BLaER1 treated with 17β-estradiol and CSF1 and Interleukin-3, amounts not matched to agents 10 nM and 100 nM (cell line): ENCODE results near the gene NETO1.

Source experiments
- H3K27ac ChIP-seq, 11 experiments: shearing (Covaris generic); formaldehyde crosslinking; 2 replicates each; pipeline ENCODE4 v1.8.1; 2022
- H3K27me3 ChIP-seq, 11 experiments: shearing (Covaris generic); formaldehyde crosslinking; 2 replicates each; pipeline ENCODE4 v1.8.1; 2022
- H3K36me3 ChIP-seq, 11 experiments: shearing (Covaris generic); formaldehyde crosslinking; 2 replicates each; pipeline ENCODE4 v1.8.1; 2022
- H3K4me1 ChIP-seq, 10 experiments: shearing (Covaris generic); formaldehyde crosslinking; 2 replicates each; pipeline ENCODE4 v1.8.1; 2022
- H3K4me2 ChIP-seq, 11 experiments: shearing (Covaris generic); formaldehyde crosslinking; 2 replicates each; pipeline ENCODE4 v1.8.1; 2022
- H3K4me3 ChIP-seq, 10 experiments: shearing (Covaris generic); formaldehyde crosslinking; 2 replicates each; pipeline ENCODE4 v1.8.1; 2022
- H3K9ac ChIP-seq, 11 experiments: shearing (Covaris generic); formaldehyde crosslinking; 2 replicates each; pipeline ENCODE4 v1.8.1; 2022
- H3K9me3 ChIP-seq, 11 experiments: shearing (Covaris generic); formaldehyde crosslinking; replicated peaks in 1 of 11; 2 replicates each; pipeline ENCODE4 v1.8.1; 2022
- H4K20me1 ChIP-seq, 11 experiments: shearing (Covaris generic); formaldehyde crosslinking; 2 replicates each; pipeline ENCODE4 v1.8.1; 2022
- Cebpa-rat ChIP-seq, 11 experiments: shearing (Covaris generic); IDR thresholded peaks; 2 replicates each; pipeline ENCODE4 v1.8.1; 2022

Gene NETO1

DNA sequence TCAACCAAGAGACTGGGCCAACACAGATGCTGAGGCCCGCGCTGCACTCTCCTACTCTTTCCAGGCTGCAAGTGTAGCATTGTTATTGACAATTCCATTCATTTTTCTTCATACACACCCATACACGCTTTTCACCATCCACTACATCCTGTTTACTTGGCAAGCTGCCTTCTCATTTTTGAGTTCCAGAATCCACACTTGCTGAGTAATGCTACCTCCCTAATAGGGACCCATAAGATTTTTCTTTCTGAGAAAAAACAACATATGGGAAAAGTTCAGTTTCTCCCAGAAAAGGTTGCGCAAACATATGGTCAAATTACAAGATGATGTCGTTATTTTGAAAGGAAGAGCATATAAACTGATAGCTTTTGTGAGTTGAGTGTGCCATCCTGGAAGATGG lies 3.3 kb upstream of the NETO1 start:
- Histone ChIP-seq H4K20me1 (no peaks in the 10 kb centered on the region), H3K9ac (no peak overlapping the region), H3K4me2 (peak overlapping the region in 1 of 11 experiments; percentile 14; a peak in 1 of 22 replicates), H3K9me3 (peaks cover 29 to 37% (median 34%) of the 10 kb centered on the region in 11 experiments), H3K27me3 (no peaks in the 10 kb centered on the region), H3K4me1 (no peaks in the 10 kb centered on the region), H3K27ac (no peak overlapping the region), H3K36me3 (no peaks in the 10 kb centered on the region), H3K4me3 (no peak overlapping the region)
- no peak for TF ChIP-seq Cebpa-rat (IDR thresholded peaks at IDR 0.05)

DNA sequence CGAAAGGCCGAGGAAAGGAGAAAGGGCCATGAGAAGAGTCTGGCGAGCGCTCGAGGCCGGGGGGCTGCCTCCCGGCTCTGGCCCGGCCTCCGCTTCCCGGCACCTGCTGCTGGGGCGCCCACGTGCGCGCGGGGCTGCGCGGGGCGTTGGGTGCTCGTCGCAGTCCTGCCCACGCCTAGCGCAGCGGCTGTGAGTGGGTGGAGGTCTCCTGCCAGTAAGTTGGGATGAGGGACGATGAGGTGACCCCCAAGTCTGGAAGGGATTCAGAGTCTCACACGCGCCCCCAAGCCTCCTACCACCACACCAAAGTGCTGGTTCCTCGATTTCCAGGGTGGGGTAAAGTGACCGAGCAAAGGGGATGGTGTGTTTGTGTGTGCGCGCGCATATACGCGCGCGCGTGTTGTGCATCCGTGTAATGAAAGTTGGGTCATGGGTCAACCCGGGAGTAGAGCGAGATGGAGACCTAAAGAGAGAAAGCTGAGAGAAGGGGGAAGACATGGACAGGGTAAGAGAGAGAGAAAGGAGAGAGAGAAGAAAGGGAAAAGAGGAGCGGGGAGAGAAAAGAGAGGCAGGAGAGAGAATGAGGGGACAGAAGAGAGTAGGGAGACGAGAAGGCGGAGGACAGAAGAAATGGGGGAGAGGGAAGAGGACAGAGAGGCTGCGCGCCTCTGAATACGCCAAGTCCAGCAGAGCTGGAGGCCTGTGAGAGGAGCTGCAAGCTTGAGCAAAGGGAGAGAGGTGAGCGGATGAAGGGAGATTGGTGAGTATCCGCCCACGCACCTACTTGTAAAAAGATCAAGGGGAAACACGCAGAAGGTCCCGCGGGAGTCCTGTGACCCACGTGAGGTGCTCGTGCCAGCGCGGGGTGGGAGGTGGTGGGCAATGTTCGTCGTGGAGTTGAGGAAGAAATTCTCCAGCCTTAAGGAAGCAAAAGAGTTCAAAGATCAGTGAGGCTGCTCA lies 1.7 kb upstream of the NETO1 start:
- Histone ChIP-seq H3K36me3 (no peaks in the 10 kb centered on the region), H3K27me3 (no peaks in the 10 kb centered on the region)

DNA sequence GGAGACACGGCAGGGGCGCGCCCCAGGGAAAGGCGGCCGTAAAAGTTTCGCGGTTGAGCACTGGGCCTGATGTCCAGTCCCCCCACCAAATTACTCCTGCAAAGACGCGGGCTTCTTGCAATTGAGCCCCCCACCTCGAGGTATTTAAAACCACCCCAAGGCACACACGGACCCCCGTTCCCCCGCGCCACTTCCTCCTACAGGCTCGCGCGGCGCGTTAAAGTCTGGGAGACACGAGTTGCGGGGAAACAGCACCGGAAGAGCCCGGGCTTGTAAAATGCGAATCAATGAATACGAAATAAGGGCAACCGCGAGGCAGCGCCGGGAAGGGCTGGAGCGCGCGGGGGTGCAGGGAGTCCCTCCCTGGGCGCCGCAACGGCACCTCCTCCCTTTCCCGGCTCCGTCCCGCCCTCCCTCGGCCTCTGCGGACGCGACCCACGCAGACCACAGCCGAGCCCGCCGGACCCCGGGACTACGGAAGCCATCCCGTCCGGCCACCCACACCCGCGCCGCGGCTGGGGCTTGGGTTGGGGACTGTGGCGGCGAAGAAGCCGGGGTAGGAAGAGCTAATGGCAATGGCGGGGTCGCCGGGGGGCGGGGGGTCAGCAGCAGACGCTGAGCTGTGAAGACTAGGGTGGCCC lies 918 bp upstream of the NETO1 start:
- no peak overlapping the region for H3K9ac ChIP-seq
- H3K36me3 ChIP-seq, result no peaks in the 10 kb centered on the region
- no peaks in the 10 kb centered on the region for H3K27me3 ChIP-seq
- H3K9me3 ChIP-seq, result peaks cover 29 to 37% (median 34%) of the 10 kb centered on the region in 11 experiments
- H3K4me3 ChIP-seq, result no peak overlapping the region; a peak in 1 of 20 replicates
- H3K27ac ChIP-seq, result no peak overlapping the region
- no peaks in the 10 kb centered on the region for H4K20me1 ChIP-seq
- no peaks in the 10 kb centered on the region for H3K4me1 ChIP-seq
- H3K4me2 ChIP-seq, result no peak overlapping the region
- TF ChIP-seq Cebpa-rat (IDR thresholded peaks at IDR 0.05), result no peak

More for the DNA sequence above, 1.7 kb upstream of the NETO1 start:
- Histone ChIP-seq H3K4me2 (no peak overlapping the region), H3K27ac (no peak overlapping the region), H3K9ac (no peak overlapping the region), H4K20me1 (no peaks in the 10 kb centered on the region), H3K9me3 (peaks cover 29 to 37% (median 34%) of the 10 kb centered on the region in 11 experiments), H3K4me1 (no peaks in the 10 kb centered on the region), H3K4me3 (no peak overlapping the region)
- no peak for TF ChIP-seq Cebpa-rat (IDR thresholded peaks at IDR 0.05)

DNA sequence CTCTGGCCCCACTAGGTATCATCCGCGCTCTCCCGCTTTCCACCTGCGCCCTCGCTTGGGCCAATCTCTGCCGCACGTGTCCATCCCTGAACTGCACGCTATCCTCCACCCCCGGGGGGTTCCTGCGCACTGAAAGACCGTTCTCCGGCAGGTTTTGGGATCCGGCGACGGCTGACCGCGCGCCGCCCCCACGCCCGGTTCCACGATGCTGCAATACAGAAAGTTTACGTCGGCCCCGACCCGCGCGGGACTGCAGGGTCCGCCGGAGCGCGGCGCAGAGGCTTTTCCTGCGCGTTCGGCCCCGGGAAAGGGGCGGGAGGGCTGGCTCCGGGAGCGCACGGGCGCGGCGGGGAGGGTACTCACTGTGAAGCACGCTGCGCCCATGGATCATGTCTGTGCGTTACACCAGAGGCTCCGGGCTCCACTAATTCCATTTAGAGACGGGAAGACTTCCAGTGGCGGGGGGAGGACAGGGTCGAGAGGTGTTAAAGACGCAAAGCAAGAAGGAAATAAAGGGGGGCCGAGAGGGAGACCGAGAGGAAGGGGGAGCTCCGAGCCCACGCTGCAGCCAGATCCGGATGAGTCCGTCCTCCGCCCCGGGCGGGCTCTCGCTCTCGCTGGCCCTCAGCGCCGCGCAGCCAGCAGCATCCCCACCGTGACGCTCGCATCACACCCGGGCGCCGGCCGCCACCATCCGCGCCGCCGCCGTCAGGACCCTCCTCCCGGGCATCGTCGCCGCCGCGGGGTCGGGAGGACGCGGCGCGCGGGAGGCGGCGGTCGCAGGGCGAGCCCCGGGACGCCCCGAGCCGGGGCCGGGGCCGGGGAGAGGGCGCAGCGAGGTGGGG lies 664 bp downstream of the NETO1 start:
- H3K36me3 ChIP-seq, result no peaks in the 10 kb centered on the region
- H3K9me3 ChIP-seq, result peaks cover 29 to 37% (median 34%) of the 10 kb centered on the region in 11 experiments
- no peak overlapping the region for H3K27ac ChIP-seq
- no peak overlapping the region for H3K4me3 ChIP-seq
- H3K4me1 ChIP-seq, result no peaks in the 10 kb centered on the region
- no peaks in the 10 kb centered on the region for H4K20me1 ChIP-seq
- no peaks in the 10 kb centered on the region for H3K27me3 ChIP-seq
- H3K4me2 ChIP-seq, result no peak overlapping the region
- no peak for TF ChIP-seq Cebpa-rat (IDR thresholded peaks at IDR 0.05)
- no peak overlapping the region for H3K9ac ChIP-seq

DNA sequence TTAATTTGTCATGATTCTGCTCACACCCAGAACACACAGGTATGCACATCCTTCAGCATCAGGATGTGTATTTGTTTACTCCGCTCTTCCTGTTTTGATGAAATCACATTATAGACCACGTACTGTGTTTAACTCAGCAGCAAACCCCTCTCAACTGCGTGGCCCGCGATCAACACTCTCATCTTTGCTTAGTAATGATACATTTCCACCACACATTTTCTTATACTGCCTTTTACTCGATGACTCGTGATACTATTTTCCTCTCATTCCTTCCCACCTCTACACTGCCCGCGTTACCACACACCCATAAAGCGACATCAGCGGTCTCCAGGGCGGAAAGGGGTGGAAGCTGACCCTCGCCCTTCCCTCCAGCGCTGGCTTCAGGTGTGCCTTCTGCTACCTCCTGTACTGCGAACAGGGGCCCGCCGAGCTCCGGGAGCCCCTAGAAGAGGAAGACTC lies 1.3 kb downstream of the NETO1 start:
- Histone ChIP-seq H3K36me3 (no peaks in the 10 kb centered on the region), H3K27me3 (no peaks in the 10 kb centered on the region), H3K9ac (no peak overlapping the region), H3K9me3 (peaks cover 29 to 37% (median 34%) of the 10 kb centered on the region in 11 experiments), H3K4me1 (no peaks in the 10 kb centered on the region), H4K20me1 (no peaks in the 10 kb centered on the region), H3K4me3 (no peak overlapping the region), H3K27ac (no peak overlapping the region), H3K4me2 (no peak overlapping the region)
- TF ChIP-seq Cebpa-rat (IDR thresholded peaks at IDR 0.05), result no peak

DNA sequence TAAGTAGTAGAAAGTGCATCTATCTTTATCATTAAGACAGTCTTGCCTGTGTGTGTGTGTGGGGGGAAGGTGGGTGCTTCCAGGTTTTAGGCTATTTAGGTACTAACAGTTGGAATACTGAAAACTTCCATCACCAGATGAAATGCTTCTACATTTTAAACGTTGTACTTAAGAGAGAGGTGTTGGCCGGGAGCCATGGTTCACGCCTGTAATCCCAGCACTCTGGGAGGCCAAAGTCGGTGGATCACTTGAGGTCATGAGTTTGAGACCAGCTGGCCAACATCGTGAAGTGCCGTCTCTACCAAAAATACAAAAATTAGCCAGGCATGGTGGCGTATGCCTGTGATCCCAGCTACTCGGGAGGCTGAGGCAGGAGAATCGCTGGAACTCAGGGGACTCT lies 4.0 kb downstream of the NETO1 start:
- H3K27me3 ChIP-seq, result no peaks in the 10 kb centered on the region
- no peak for TF ChIP-seq Cebpa-rat (IDR thresholded peaks at IDR 0.05)
- no peak overlapping the region for H3K27ac ChIP-seq
- no peak overlapping the region for H3K4me2 ChIP-seq
- no peaks in the 10 kb centered on the region for H4K20me1 ChIP-seq
- no peak overlapping the region for H3K4me3 ChIP-seq
- H3K9me3 ChIP-seq, result peaks cover 20 to 25% (median 22%) of the 10 kb centered on the region in 11 experiments
- H3K36me3 ChIP-seq, result no peaks in the 10 kb centered on the region
- H3K9ac ChIP-seq, result no peak overlapping the region
- H3K4me1 ChIP-seq, result no peaks in the 10 kb centered on the region

DNA sequence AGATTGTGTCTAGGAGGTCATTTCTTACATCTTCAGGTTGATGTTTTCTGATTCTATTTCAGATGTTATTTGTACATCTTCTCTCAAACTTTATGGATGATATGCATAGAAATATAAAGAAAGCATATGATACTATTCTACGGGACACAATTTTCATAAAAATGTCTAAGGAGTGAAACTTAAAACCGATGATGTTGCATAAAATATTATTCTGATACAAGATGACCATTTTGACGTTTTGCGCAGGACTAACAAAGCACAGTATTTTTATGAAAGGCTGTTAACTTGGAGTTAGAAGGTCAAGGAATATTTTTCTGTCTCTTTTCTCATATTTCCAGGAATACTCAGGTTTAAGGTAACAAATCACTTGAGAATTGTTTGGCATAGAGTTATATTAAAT lies 8.7 kb downstream of the NETO1 start:
- Histone ChIP-seq H3K27me3 (no peaks in the 10 kb centered on the region), H3K4me3 (no peak overlapping the region), H3K27ac (no peak overlapping the region), H4K20me1 (no peaks in the 10 kb centered on the region), H3K9me3 (no peaks in the 10 kb centered on the region), H3K4me2 (no peak overlapping the region), H3K36me3 (no peaks in the 10 kb centered on the region), H3K9ac (no peak overlapping the region), H3K4me1 (no peaks in the 10 kb centered on the region)
- no peak for TF ChIP-seq Cebpa-rat (IDR thresholded peaks at IDR 0.05)

- no peaks in the 10 kb centered on the region for H3K27me3 ChIP-seq
- no peaks in the 10 kb centered on the region for H3K4me1 ChIP-seq
- H3K9me3 ChIP-seq, result no peaks in the 10 kb centered on the region
- TF ChIP-seq Cebpa-rat (IDR thresholded peaks at IDR 0.05), result no peak
- no peak overlapping the region for H3K4me3 ChIP-seq
- no peaks in the 10 kb centered on the region for H4K20me1 ChIP-seq
- H3K27ac ChIP-seq, result no peak overlapping the region
- no peak overlapping the region for H3K4me2 ChIP-seq
- no peaks in the 10 kb centered on the region for H3K36me3 ChIP-seq
- no peak overlapping the region for H3K9ac ChIP-seq
These were observed 18.1 kb downstream of the NETO1 start for GRCh38 chr18:72849671-72850070.
